HCT116 (cell line): ENCODE measurements around the gene IL21R. TPM values are rescaled to one million over a fixed set of nuclear protein-coding genes. Genes with fewer than 3 reads are reported as not detected.

Experiments
- ATAC-seq: fragments of 200-7000 bp; cut with Tn5 transposase; 2 replicates; pipeline ENCODE4 v1.9.1; 2020; ENCODE audit warnings: mild to moderate bottlenecking, moderate library complexity
- BruUV-seq: library from RNA; stranded (reverse); fragments of 400-500 nt; replicated peaks from 2 replicates; lab custom pipeline; 2021; lab: Mats Ljungman, UMichigan
- CTCF ChIA-PET: fragments of 300-600 bp; sonication (Branson Sonifier 250); formaldehyde crosslinking; loops from one replicate; lab custom pipeline; 2021; ENCODE audit warnings: antibody characterized with exemption; lab: Charles Lee
- POLR2A ChIA-PET: fragments of 300-600, 350-600 bp; sonication (Branson Sonifier 250); formaldehyde crosslinking; loops from one replicate; lab custom pipeline; 2021; ENCODE audit warnings: antibody characterized with exemption; lab: Charles Lee
- RAD21 ChIA-PET, 2 experiments: fragments of 300-600 bp; sonication (Branson Sonifier 250); formaldehyde crosslinking; loops; one replicate each; lab custom pipeline; 2023; ENCODE audit warnings: low total read pairs in 2 of 2; ENCODE audit not compliant: uncharacterized antibody in 2 of 2, unreplicated experiment in 2 of 2, low non-redundant PET in 1 of 2; lab: Charles Lee
- DNase-seq: peaks from one replicate; pipeline ENCODE4 v3.0.0-alpha.2; 2010; ENCODE audit warnings: low read depth, low spot score
- H2AFZ ChIP-seq: fragments of 200-600 bp; shearing (Covaris generic), sonication (generic); 2 replicates; pipeline ENCODE4 v1.6.1; 2017; ENCODE audit warnings: low read depth, mixed run types, mixed read lengths, antibody characterized with exemption, low read length; ENCODE audit not compliant: poor library complexity, severe bottlenecking
- H3K27ac ChIP-seq: 2 replicates; pipeline ENCODE4 v1.5.1; 2012; ENCODE audit warnings: low read depth, low read length
- H3K27me3 ChIP-seq: fragments of 200-600 bp; sonication (generic); 2 replicates; pipeline ENCODE4 v1.6.1; 2016; ENCODE audit warnings: mixed run types, low read length, mixed read lengths; ENCODE audit not compliant: insufficient read depth
- H3K36me3 ChIP-seq, 2 experiments: fragments of 200-500 bp in 1 of 2; fragments of 200-600 bp in 1 of 2; sonication (Bioruptor generic) in 1 of 2; sonication (generic) in 1 of 2; 2 replicates each; pipeline versions ENCODE4 v1.5.1 to v1.6.1; 2014 to 2016; ENCODE audit warnings: low read length in 2 of 2, inconsistent platforms in 1 of 2, mixed read lengths in 1 of 2, mixed run types in 1 of 2; ENCODE audit not compliant: insufficient read depth in 2 of 2, control insufficient read depth in 1 of 2
- H3K4me1 ChIP-seq, 2 experiments: fragments of 200-600 bp in 1 of 2; sonication (generic) in 1 of 2; 2 replicates each; pipeline versions ENCODE4 v1.5.1 to v1.6.1; 2012 to 2017; ENCODE audit warnings: low read length in 2 of 2, inconsistent platforms in 1 of 2, mild to moderate bottlenecking in 1 of 2, mixed read lengths in 1 of 2, mixed run types in 1 of 2, moderate library complexity in 1 of 2; ENCODE audit not compliant: insufficient read depth in 2 of 2, control insufficient read depth in 1 of 2
- H3K4me2 ChIP-seq: fragments of 200-600 bp; sonication (generic); 2 replicates; pipeline ENCODE4 v1.6.1; 2017; ENCODE audit warnings: mixed run types, low read length, mixed read lengths
- H3K4me3 ChIP-seq, 2 experiments: fragments of 200-600 bp in 1 of 2; sonication (generic) in 1 of 2; replicated peaks in 1 of 2; 2 replicates each; pipeline ENCODE4 v1.5.1; 2011 to 2016; ENCODE audit warnings: low read length in 2 of 2, control low read depth in 1 of 2, low read depth in 1 of 2, mild to moderate bottlenecking in 1 of 2, mixed read lengths in 1 of 2, mixed run types in 1 of 2
- H3K79me2 ChIP-seq: fragments of 200-600 bp; sonication (generic); 2 replicates; pipeline ENCODE4 v1.6.1; 2017; ENCODE audit warnings: mild to moderate bottlenecking, mixed run types, low read length, moderate library complexity, mixed read lengths; ENCODE audit not compliant: insufficient read depth
- H3K9ac ChIP-seq: fragments of 200-600 bp; sonication (generic); 2 replicates; pipeline ENCODE4 v1.6.1; 2016; ENCODE audit warnings: low read length, mixed read lengths
- H3K9me2 ChIP-seq: fragments of 200-600 bp; sonication (generic), shearing (Covaris generic); 2 replicates; pipeline ENCODE4 v1.6.1; 2017; ENCODE audit warnings: mixed run types, mild to moderate bottlenecking, moderate library complexity; ENCODE audit not compliant: insufficient read depth
- H3K9me3 ChIP-seq, 2 experiments: fragments of 200-500 bp in 1 of 2; fragments of 200-600 bp in 1 of 2; sonication (Bioruptor generic) in 1 of 2; sonication (generic) in 1 of 2; 2 replicates each; pipeline ENCODE4 v1.6.1; 2014 to 2017; ENCODE audit warnings: low read length in 2 of 2, mixed read lengths in 2 of 2, inconsistent platforms in 1 of 2, low read depth in 1 of 2, mild to moderate bottlenecking in 1 of 2, mixed run types in 1 of 2, moderate library complexity in 1 of 2; ENCODE audit not compliant: control insufficient read depth in 1 of 2, insufficient read depth in 1 of 2
- H4K20me1 ChIP-seq: fragments of 200-600 bp; sonication (generic), shearing (Covaris generic); 2 replicates; pipeline ENCODE4 v1.6.1; 2017; ENCODE audit warnings: mixed run types, mild to moderate bottlenecking, moderate library complexity; ENCODE audit not compliant: insufficient read depth
- ATF3 ChIP-seq: IDR thresholded peaks from 2 replicates; pipeline ENCODE4 v1.6.1; 2012
- CBX3 ChIP-seq: IDR thresholded peaks from 2 replicates; pipeline ENCODE4 v1.6.1; 2012; ENCODE audit warnings: low read depth
- CEBPB ChIP-seq: IDR thresholded peaks from 2 replicates; pipeline ENCODE4 v1.6.1; 2012; ENCODE audit warnings: low read depth
- EGR1 ChIP-seq: IDR thresholded peaks from 2 replicates; pipeline ENCODE4 v1.6.1; 2012; ENCODE audit warnings: low read depth
- ELF1 ChIP-seq: IDR thresholded peaks from 2 replicates; pipeline ENCODE4 v1.6.1; 2012; ENCODE audit warnings: low read depth, borderline replicate concordance
- EZH2 ChIP-seq: fragments of 200-600 bp; sonication (generic); IDR thresholded peaks from 2 replicates; pipeline ENCODE4 v1.6.1; 2017; ENCODE audit warnings: antibody characterized with exemption, mixed run types
- FOSL1 ChIP-seq: IDR thresholded peaks from 2 replicates; pipeline ENCODE4 v1.6.1; 2012; ENCODE audit warnings: low read depth
- MAX ChIP-seq: IDR thresholded peaks from 2 replicates; pipeline ENCODE4 v1.6.1; 2012
- RAD21 ChIP-seq: IDR thresholded peaks from 2 replicates; pipeline ENCODE4 v1.6.1; 2012; ENCODE audit warnings: low read depth, mild to moderate bottlenecking
- SIN3A ChIP-seq: IDR thresholded peaks from 2 replicates; pipeline ENCODE4 v1.6.1; 2012; ENCODE audit warnings: low read depth
- SRF ChIP-seq: IDR thresholded peaks from 2 replicates; pipeline ENCODE4 v1.6.1; 2012; ENCODE audit warnings: low read depth
- TCF7L2 ChIP-seq: IDR thresholded peaks from 2 replicates; pipeline ENCODE4 v1.7.0; 2011; ENCODE audit warnings: borderline replicate concordance, inconsistent platforms; ENCODE audit not compliant: insufficient read depth, insufficient read length; ENCODE audit errors: extremely low read depth
- ZFX ChIP-seq: fragments of 450-650 bp; IDR thresholded peaks from 2 replicates; pipeline ENCODE4 v1.6.1; 2017
- ZNF274 ChIP-seq: fragments of 200-500 bp; sonication (Bioruptor generic); IDR thresholded peaks from 2 replicates; pipeline ENCODE4 v1.6.1; 2014; ENCODE audit warnings: mild to moderate bottlenecking, low read depth, low read length, inconsistent platforms
- intact Hi-C: fragments of 100-400 bp; cut with micrococcal nuclease; formaldehyde crosslinking; loops from 2 replicates; pipeline ENCODE4 v1.10.0; 2022
- total RNA-seq: library from RNA; stranded (reverse); gene quantifications from one replicate; pipeline ENCODE4 v1.2.1, GENCODE V29; 2021; ENCODE audit not compliant: unreplicated experiment
- TF ChIP-seq, protein P1 (sequence below): IDR thresholded peaks from 2 replicates; pipeline ENCODE4 v1.6.1; 2012; ENCODE audit warnings: low read depth

IL21R gene
- total RNA-seq, 1 experiment from 2014 or later = 1.2 TPM

DNA sequence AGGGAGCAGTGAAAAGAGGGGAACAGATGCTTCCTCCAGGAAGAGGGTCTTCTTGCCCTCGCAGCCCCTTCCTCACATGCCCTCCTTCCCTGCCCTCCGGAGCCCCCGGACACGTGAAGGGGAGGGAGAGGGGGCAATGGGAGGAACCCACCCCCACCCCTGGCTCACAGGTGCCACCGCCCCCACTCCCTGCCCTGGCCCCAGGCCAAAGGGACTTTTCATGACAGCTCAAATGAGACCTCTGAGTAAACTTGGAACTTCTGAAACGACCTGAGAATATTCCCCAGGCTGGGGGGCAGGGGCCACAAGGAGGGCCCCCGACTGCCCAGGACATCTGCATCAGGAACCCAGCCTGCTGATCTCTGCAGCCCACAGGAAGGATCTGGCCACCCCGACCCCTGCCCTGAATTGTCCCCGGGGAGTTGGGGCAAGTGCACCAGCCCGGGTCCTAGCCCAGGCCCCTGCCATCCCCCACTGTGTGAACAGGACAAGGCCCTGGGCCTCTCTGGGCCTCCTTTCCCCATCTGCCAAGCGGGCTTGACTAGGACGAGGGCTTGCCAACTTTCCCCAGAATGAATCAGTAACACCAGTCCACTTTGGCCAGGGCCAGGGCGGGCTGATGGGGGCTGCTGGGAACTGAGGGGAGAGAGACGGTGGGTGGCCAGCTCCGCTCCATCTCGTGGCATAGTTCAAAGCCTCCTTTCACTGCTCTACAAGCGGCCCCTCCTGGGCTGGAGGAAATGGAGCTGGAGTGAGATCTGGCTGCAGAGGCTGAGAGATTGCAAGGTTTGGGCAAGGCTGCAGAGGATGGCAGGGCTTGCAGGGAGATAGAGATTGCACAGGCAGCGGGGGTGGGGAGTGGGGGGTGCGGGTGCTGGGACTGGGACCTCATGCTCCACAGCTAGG lies 3.8 kb downstream of the IL21R start (continued):
- TF ChIP-seq, protein P1, sequence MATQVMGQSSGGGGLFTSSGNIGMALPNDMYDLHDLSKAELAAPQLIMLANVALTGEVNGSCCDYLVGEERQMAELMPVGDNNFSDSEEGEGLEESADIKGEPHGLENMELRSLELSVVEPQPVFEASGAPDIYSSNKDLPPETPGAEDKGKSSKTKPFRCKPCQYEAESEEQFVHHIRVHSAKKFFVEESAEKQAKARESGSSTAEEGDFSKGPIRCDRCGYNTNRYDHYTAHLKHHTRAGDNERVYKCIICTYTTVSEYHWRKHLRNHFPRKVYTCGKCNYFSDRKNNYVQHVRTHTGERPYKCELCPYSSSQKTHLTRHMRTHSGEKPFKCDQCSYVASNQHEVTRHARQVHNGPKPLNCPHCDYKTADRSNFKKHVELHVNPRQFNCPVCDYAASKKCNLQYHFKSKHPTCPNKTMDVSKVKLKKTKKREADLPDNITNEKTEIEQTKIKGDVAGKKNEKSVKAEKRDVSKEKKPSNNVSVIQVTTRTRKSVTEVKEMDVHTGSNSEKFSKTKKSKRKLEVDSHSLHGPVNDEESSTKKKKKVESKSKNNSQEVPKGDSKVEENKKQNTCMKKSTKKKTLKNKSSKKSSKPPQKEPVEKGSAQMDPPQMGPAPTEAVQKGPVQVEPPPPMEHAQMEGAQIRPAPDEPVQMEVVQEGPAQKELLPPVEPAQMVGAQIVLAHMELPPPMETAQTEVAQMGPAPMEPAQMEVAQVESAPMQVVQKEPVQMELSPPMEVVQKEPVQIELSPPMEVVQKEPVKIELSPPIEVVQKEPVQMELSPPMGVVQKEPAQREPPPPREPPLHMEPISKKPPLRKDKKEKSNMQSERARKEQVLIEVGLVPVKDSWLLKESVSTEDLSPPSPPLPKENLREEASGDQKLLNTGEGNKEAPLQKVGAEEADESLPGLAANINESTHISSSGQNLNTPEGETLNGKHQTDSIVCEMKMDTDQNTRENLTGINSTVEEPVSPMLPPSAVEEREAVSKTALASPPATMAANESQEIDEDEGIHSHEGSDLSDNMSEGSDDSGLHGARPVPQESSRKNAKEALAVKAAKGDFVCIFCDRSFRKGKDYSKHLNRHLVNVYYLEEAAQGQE = no peak
- TF ChIP-seq TCF7L2 = no peak

- Histone ChIP-seq H3K4me3 (no peak overlapping the region), H3K79me2 (no peaks in the 10 kb centered on the region), H4K20me1 (no peaks in the 10 kb centered on the region), H3K27ac (no peak overlapping the region), H3K9ac (no peak overlapping the region), H3K27me3 (0 out of 2 replicates have a peak, but pooled peaks cover 3% of the 10 kb centered on the region), H2AFZ (no peak overlapping the region), H3K4me1 (peaks cover 6 to 10% of the 10 kb centered on the region in 2 experiments; a peak in 3 of 4 replicates), H3K9me3 (no peaks in the 10 kb centered on the region), H3K9me2 (no peaks in the 10 kb centered on the region), H3K4me2 (no peak overlapping the region), H3K36me3 (no peaks in the 10 kb centered on the region)
- DNase-seq (no peak), ATAC-seq (no peak)
- RAD21 ChIA-PET = no interaction called here
- CTCF ChIA-PET = interaction anchor here (0.8 kb wide), 1 partner anchor 22 kb away, joined by 3 read pairs; no protein-coding TSS in a partner anchor
- intact Hi-C loops = no loop called here
- POLR2A ChIA-PET = no interaction called here
- no TSS peak for BruUV-seq
- TF ChIP-seq ZFX (no peak), EGR1 (no peak), CEBPB (no peak), SIN3A (no peak), ELF1 (no peak), FOSL1 (no peak), EZH2 (no peak), CBX3 (no peak), SRF (no peak), MAX (no peak), ZNF274 (no peak), RAD21 (no peak), ATF3 (no peak)
- TF ChIP-seq, protein P1 = no peak
Observed at GRCh38 chr16:27406511-27407128, 4.6 kb downstream of the IL21R start.
